Left lung (tissue), 10 donors: Measurements from ENCODE around the gene DRC7. TPM values are rescaled to one million over a fixed set of nuclear protein-coding genes. Genes with fewer than 3 reads are reported as not detected.
A peak's percentile ranks its signal among the peaks of the same experiment; 100 is the strongest.

Experiments
- ATAC-seq: fragments of 200-7000 bp; cut with Tn5 transposase; one replicate; pipeline ENCODE4 v1.9.1; 2020; ENCODE audit warnings: moderate library complexity
- DNase-seq, 4 donors: peaks; one replicate each; pipeline ENCODE4 v3.0.0-alpha.2; 2013 to 2020
- H3K27ac ChIP-seq, 2 donors: fragments of 200-600 bp; sonication (generic) in 1 of 2; one replicate each; pipeline versions ENCODE4 v1.5.0 to v1.8.0; 2020 to 2021
- H3K27me3 ChIP-seq, 2 donors: fragments of 200-600 bp; sonication (generic) in 1 of 2; one replicate each; pipeline versions ENCODE4 v1.5.0 to v1.8.0; 2020 to 2021
- H3K36me3 ChIP-seq, 2 donors: fragments of 200-600 bp; sonication (generic) in 1 of 2; one replicate each; pipeline versions ENCODE4 v1.5.0 to v1.8.0; 2020 to 2021
- H3K4me1 ChIP-seq, 2 donors: fragments of 200-600 bp; one replicate each; pipeline ENCODE4 v1.8.0; 2021
- H3K4me3 ChIP-seq, 2 donors: fragments of 200-600 bp; sonication (generic) in 1 of 2; one replicate each; pipeline versions ENCODE4 v1.5.0 to v1.8.0; 2020 to 2021; ENCODE audit warnings: mild to moderate bottlenecking in 1 of 2
- H3K9me3 ChIP-seq, 2 donors: fragments of 200-600 bp; sonication (generic) in 1 of 2; one replicate each; pipeline versions ENCODE4 v1.5.0 to v1.8.0; 2020 to 2021
- CTCF ChIP-seq, 2 donors: fragments of 200-600 bp; sonication (generic) in 1 of 2; IDR thresholded peaks; one replicate each; pipeline versions ENCODE4 v1.5.0 to v1.8.0; 2021; ENCODE audit warnings: antibody characterized with exemption in 2 of 2
- intact Hi-C, 2 donors: fragments of 100-400 bp; cut with DNase I; formaldehyde crosslinking; loops; one replicate each; pipeline versions ENCODE4 v1.11.2 to v1.14.2; 2022
- polyA plus RNA-seq, 6 donors: library from polyadenylated mRNA; unstranded; fragments of 120-200 nt; gene quantifications; one replicate each; pipeline ENCODE4 v1.2.1, GENCODE V29; 2013; ENCODE audit not compliant: insufficient read length in 6 of 6
- total RNA-seq, 2 donors: library from RNA; stranded (reverse); fragmentation: NEBNext Ultra II Directional; extraction: Animal tissue kit (Norgen Biotek cat#: 25700); gene quantifications; one replicate each; pipeline ENCODE4 v1.2.1, GENCODE V29; 2021
- donor health status: DM: no; HTN: yes; CAD: no.
- donor health status: DM: no; HTN: no; CAD: no.

The DRC7 gene
- total and polyA plus RNA-seq, 8 donors: 0.52 to 4.3 (median 2.4) TPM

DNA sequence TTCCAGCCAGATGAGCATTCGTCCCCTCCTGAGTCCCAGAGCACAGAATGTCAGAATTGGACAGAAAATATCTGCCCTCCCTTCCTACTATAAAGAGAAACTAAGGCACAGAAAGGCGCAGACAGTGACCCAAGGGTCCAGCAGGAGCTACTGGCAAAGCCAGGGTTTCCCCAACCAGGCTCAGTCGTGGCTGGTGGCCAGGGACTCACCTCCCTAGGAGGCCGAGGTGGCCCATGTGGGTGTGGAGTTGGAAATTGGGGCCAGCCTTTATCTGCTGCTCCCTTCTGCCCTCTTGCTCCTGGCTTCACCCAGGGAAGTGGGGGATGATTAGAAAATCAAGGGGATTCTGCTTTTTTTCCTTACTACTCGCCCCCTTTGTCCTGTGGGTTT, 1.1 kb downstream of the DRC7 start:
- DNase-seq (no peak), ATAC-seq (no peak)
- Histone ChIP-seq H3K9me3 (no peaks in the 10 kb centered on the region), H3K36me3 (no peaks in the 10 kb centered on the region), H3K27ac (peak overlapping the region in 1 of 2 donors; percentile 73), H3K4me1 (peaks cover 0 to 15% of the 10 kb centered on the region in 2 donors), H3K27me3 (no peaks in the 10 kb centered on the region), H3K4me3 (no peak overlapping the region)
- TF ChIP-seq CTCF (IDR thresholded peaks at IDR 0.05): no peak
- intact Hi-C loops: no loop called here

DNA sequence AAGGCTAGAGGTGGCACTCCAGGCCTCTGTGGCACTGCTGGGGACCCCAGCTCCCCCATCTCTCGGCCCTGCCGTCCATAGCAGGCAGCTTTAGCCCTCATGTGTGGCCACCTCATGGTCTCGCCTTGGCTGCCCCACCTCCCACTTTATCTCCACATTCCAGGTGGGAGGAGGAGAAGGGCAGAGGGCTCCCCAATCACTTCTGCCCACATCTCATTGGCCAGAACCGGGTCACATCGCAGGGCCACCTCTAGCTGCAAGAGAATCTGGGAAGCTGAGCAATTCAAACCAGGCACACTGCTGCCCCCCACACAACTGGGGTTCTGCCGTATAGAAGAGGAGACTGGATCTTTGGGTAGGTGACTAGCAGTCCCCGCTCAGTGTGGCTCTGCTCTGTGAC, 1.6 kb downstream of the DRC7 start:
- Histone ChIP-seq H3K4me1 (peaks cover 0 to 11% of the 10 kb centered on the region in 2 donors), H3K27me3 (no peaks in the 10 kb centered on the region), H3K4me3 (no peak overlapping the region), H3K27ac (no peak overlapping the region), H3K9me3 (no peaks in the 10 kb centered on the region), H3K36me3 (no peaks in the 10 kb centered on the region)
- ATAC-seq (no peak), DNase-seq (no peak)
- TF ChIP-seq CTCF (IDR thresholded peaks at IDR 0.05): no peak
- intact Hi-C loops: no loop called here

GRCh38 chr16:57697896-57698537, 3.4 kb downstream of the DRC7 start:
- Histone ChIP-seq H3K27ac (no peak overlapping the region), H3K9me3 (no peaks in the 10 kb centered on the region), H3K36me3 (no peaks in the 10 kb centered on the region), H3K27me3 (no peaks in the 10 kb centered on the region), H3K4me1 (peaks cover 0 to 5% of the 10 kb centered on the region in 2 donors), H3K4me3 (no peak overlapping the region)
- TF ChIP-seq CTCF (IDR thresholded peaks at IDR 0.05): no peak
- intact Hi-C loops: no loop called here
- ATAC-seq (no peak), DNase-seq (no peak)

- intact Hi-C loops: no loop called here
- Histone ChIP-seq H3K9me3 (no peaks in the 10 kb centered on the region), H3K4me3 (no peak overlapping the region), H3K27ac (no peak overlapping the region), H3K27me3 (no peaks in the 10 kb centered on the region), H3K4me1 (peaks cover 0 to 5% of the 10 kb centered on the region in 2 donors), H3K36me3 (no peaks in the 10 kb centered on the region)
- DNase-seq: no peak
- ATAC-seq: no peak
- no peak for TF ChIP-seq CTCF (IDR thresholded peaks at IDR 0.05)
Measured at GRCh38 chr16:57698812-57699405, 4.3 kb downstream of the DRC7 start.

DNA sequence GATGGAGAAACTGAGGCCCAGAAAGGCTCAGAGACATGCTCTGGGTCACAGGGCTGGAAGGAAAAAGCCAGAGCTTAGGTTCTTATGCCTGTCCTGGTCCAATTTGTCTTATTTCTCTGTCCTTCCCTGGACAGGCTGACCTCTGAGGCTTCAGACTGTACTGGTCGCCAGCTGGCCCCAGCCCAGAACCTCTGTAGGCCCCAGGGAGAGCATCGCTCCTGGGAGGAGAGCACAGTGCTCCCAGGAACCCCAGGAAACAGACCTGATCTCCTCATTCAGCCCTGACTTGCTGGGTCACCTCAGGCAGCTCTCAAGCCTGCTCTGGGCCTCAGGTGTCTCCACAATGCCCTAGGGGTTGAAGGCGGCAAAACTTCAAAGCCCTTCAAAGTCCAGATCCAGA, 4.9 kb downstream of the DRC7 start:
- no peak for TF ChIP-seq CTCF (IDR thresholded peaks at IDR 0.05)
- H3K27ac ChIP-seq: no peak overlapping the region
- intact Hi-C loops: no loop called here
- ATAC-seq (no peak), DNase-seq (no peak)
- no peaks in the 10 kb centered on the region for H3K27me3 ChIP-seq
- H3K4me3 ChIP-seq: no peak overlapping the region
- no peaks in the 10 kb centered on the region for H3K9me3 ChIP-seq
- peaks cover 0 to 5% of the 10 kb centered on the region in 2 donors for H3K4me1 ChIP-seq
- no peaks in the 10 kb centered on the region for H3K36me3 ChIP-seq
